AG04449 (cell line): ENCODE measurements around the gene HMOX2.

Experiments used
- CTCF ChIA-PET: fragments of 350-600 bp; formaldehyde crosslinking; extraction: SDS; loops from one replicate; lab custom pipeline; 2021; ENCODE audit warnings: antibody characterized with exemption; lab: Yijun Ruan, JAX
- POLR2A ChIA-PET: fragments of 400-600, 350-600 bp; formaldehyde crosslinking; extraction: SDS; loops from one replicate; lab custom pipeline; 2020; ENCODE audit warnings: antibody characterized with exemption, inconsistent platforms; lab: Yijun Ruan, JAX
- DNase-seq: peaks from one replicate; pipeline ENCODE4 v3.0.0-alpha.2; 2010; ENCODE audit warnings: low read depth, low spot score
- H3K4me3 ChIP-seq: 2 replicates; pipeline ENCODE4 v1.5.1; 2011; ENCODE audit warnings: low read depth, mild to moderate bottlenecking, control low read depth, low read length
- TF ChIP-seq, protein P1 (sequence below): IDR thresholded peaks from one replicate; pipeline ENCODE4 v1.5.1; 2011; ENCODE audit warnings: mild to moderate bottlenecking, moderate library complexity, low read length, control low read depth, inconsistent platforms; ENCODE audit not compliant: insufficient read depth; ENCODE audit errors: missing control alignments

The HMOX2 gene

GRCh38 chr16:4500272-4500671, 24.1 kb downstream of the HMOX2 start:
- CTCF ChIA-PET: interaction anchor here (1.2 to 4.7 kb wide), 8 partner anchors 10 to 86 kb away, joined by 3 to 42 read pairs (median 10); partner anchors contain the start of gene HMOX2
- no peak for DNase-seq
- TF ChIP-seq, protein P1, sequence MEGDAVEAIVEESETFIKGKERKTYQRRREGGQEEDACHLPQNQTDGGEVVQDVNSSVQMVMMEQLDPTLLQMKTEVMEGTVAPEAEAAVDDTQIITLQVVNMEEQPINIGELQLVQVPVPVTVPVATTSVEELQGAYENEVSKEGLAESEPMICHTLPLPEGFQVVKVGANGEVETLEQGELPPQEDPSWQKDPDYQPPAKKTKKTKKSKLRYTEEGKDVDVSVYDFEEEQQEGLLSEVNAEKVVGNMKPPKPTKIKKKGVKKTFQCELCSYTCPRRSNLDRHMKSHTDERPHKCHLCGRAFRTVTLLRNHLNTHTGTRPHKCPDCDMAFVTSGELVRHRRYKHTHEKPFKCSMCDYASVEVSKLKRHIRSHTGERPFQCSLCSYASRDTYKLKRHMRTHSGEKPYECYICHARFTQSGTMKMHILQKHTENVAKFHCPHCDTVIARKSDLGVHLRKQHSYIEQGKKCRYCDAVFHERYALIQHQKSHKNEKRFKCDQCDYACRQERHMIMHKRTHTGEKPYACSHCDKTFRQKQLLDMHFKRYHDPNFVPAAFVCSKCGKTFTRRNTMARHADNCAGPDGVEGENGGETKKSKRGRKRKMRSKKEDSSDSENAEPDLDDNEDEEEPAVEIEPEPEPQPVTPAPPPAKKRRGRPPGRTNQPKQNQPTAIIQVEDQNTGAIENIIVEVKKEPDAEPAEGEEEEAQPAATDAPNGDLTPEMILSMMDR: no peak
- H3K4me3 ChIP-seq: no peak overlapping the region
- POLR2A ChIA-PET: interaction anchor here (0.6 kb wide), 1 partner anchor 12 kb away, joined by 5 read pairs; no protein-coding TSS in a partner anchor

- no peak for DNase-seq
- ChIA-PET POLR2A (no interaction called here), CTCF (interaction anchor here (1.2 to 4.7 kb wide), 8 partner anchors 9 to 85 kb away, joined by 3 to 42 read pairs (median 9); partner anchors contain the start of gene HMOX2)
- TF ChIP-seq, protein P1: no peak
- no peak overlapping the region for H3K4me3 ChIP-seq
Observed at GRCh38 chr16:4501071-4501478, 24.9 kb downstream of the HMOX2 start.

DNA sequence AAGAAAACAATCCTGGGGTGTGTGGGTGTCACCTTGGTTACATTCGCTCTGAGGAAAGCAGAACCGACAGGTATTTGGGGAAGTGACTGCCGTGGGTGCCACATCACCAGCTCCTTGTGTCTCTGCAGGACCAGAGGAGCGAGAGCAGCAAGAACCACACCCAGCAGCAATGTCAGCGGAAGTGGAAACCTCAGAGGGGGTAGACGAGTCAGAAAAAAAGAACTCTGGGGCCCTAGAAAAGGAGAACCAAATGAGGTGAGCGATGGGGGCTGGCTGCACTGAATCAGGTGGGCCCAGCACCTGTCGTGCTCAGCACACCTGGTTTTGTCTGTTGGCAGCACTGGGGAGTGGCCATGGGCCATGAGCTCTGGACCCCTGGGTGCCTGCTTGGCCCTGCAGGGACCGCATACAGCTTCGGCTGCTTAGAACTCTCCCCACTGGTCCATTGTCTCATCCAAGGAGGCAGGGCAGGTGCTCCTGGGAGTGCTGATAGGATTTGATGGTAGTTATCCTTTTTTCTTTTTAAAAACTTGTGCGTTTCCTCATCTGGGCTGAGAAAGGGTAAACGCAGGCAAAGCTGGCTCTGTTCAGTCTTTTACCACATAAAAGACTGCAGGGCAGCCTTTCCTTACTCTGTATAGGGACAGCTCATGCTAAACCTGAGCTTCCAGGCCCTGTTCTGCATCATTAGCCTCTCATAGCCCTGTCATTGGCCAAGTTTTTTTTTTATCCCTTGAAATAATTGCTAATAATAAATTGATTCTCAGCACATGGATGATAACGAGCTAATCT, 29.4 kb downstream of the HMOX2 start:
- ChIA-PET CTCF (interaction anchor here (0.7 to 12.7 kb wide), 25 partner anchors 9 to 450 kb away, joined by 3 to 267 read pairs (median 6); partner anchors contain the start of genes C16orf96, CDIP1, HMOX2 and MGRN1), POLR2A (no interaction called here)
- TF ChIP-seq, protein P1: no peak
- no peak overlapping the region for H3K4me3 ChIP-seq
- DNase-seq: no peak

- CTCF ChIA-PET: interaction anchor here (0.8 to 12.7 kb wide), 26 partner anchors 8 to 452 kb away, joined by 3 to 267 read pairs (median 7); partner anchors contain the start of genes CDIP1, MGRN1 and SEC14L5
- no peak for DNase-seq
- no peak overlapping the region for H3K4me3 ChIP-seq
- POLR2A ChIA-PET: no interaction called here
- TF ChIP-seq, protein P1: peak; percentile 82
Observed at GRCh38 chr16:4506450-4506849, 30.3 kb downstream of the HMOX2 start.

GRCh38 chr16:4507588-4508345, 31.6 kb downstream of the HMOX2 start:
- ChIA-PET POLR2A (no interaction called here), CTCF (interaction anchor here (0.8 to 12.7 kb wide), 28 partner anchors 9 to 556 kb away, joined by 3 to 267 read pairs (median 6); partner anchors contain the start of genes CDIP1, HMOX2, MGRN1 and SEC14L5)
- TF ChIP-seq, protein P1: no peak
- DNase-seq: no peak
- no peak overlapping the region for H3K4me3 ChIP-seq
